ENCODE data around the gene TNXB. TPM values are rescaled to one million over a fixed set of nuclear protein-coding genes. Genes with fewer than 3 reads are reported as not detected.
A peak's percentile ranks its signal among the peaks of the same experiment; 100 is the strongest.

The TNXB gene
- polyA plus RNA-seq, 1 donor from 2014 or later, result 3.3 TPM

DNA sequence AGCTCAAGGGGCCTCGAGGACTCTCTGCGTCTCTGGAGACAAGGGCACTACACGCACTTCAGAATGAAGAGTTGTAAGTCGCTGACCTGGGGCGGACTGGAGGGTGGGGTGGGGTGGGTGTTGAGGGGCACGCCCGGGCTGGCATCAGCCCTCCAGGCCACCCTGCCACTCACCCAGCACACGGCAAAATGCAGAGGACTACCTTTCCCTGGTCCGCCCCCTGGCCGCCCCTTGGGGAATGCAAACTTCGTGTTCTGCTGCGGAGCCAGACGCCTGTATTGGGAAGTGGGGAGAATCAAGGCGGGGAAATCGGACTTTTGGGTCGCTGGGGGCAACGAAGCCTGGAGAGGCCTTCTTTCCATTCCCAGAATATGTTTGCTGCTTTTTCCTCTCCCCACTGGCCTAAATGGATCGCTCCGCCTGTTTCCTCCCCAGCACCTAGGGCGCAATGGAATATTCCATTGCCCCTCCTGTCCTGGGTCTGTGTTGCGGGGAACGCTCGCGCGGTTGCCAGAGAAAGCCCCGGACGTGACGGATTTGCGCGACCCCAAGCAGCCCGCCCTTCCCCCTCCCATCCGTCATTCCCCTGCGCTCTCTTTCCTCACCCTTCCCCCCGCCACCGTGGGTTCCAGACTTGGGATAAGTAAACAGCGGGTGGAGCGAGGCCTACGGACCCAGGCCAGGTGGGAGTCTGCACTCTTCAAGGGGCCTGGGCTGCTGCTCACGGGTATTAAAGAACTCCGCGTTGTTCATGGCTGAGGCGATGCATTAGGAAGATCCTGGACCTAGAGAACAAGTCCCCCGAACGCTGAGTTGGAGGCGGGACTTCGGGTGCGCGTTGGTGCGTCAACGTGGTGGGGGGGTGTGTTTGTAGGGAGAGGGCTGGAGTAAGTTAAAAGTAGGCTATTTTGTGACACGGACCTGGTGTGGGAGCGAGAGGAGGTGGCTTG lies 44.7 kb upstream of the TNXB start, which contains the start of gene PPT2:
Gene PPT2 (plus strand): TSS at position 578 of the 950 bp plus-strand sequence. CDS start 454 bp downstream, outside the sequence.
- H2AFZ ChIP-seq (ENCODE audit: low read depth, low read length), result peak within 1 kb of the TSS; percentile 75
- H3K27ac ChIP-seq (ENCODE audit: low read length), result peak within 1 kb of the TSS; percentile 93
- H3K9ac ChIP-seq (ENCODE audit: low read length), result peak within 1 kb of the TSS; percentile 86
- H3K9me2 ChIP-seq (ENCODE audit: insufficient read depth, low read length), result no peaks in the 10 kb centered on the region
- H4K20me1 ChIP-seq (ENCODE audit: insufficient read depth), result no peaks in the 10 kb centered on the region
- no peaks in the 10 kb centered on the region for H3K36me3 ChIP-seq (ENCODE audit: insufficient read depth, low read length)
- peak within 1 kb of the TSS; percentile 88 for H3K4me2 ChIP-seq (ENCODE audit: low read length)
- peaks cover 36% of the 10 kb centered on the region for H3K27me3 ChIP-seq (ENCODE audit: insufficient read depth, low read depth, low read length)
- TF ChIP-seq, protein P1, sequence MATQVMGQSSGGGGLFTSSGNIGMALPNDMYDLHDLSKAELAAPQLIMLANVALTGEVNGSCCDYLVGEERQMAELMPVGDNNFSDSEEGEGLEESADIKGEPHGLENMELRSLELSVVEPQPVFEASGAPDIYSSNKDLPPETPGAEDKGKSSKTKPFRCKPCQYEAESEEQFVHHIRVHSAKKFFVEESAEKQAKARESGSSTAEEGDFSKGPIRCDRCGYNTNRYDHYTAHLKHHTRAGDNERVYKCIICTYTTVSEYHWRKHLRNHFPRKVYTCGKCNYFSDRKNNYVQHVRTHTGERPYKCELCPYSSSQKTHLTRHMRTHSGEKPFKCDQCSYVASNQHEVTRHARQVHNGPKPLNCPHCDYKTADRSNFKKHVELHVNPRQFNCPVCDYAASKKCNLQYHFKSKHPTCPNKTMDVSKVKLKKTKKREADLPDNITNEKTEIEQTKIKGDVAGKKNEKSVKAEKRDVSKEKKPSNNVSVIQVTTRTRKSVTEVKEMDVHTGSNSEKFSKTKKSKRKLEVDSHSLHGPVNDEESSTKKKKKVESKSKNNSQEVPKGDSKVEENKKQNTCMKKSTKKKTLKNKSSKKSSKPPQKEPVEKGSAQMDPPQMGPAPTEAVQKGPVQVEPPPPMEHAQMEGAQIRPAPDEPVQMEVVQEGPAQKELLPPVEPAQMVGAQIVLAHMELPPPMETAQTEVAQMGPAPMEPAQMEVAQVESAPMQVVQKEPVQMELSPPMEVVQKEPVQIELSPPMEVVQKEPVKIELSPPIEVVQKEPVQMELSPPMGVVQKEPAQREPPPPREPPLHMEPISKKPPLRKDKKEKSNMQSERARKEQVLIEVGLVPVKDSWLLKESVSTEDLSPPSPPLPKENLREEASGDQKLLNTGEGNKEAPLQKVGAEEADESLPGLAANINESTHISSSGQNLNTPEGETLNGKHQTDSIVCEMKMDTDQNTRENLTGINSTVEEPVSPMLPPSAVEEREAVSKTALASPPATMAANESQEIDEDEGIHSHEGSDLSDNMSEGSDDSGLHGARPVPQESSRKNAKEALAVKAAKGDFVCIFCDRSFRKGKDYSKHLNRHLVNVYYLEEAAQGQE (IDR thresholded peaks at IDR 0.05; ENCODE audit: borderline replicate concordance), result peak; percentile 86
- TF ChIP-seq RAD21 (conservative IDR thresholded peaks at IDR 0.05), result peak; percentile 30
- TF ChIP-seq, protein P2, sequence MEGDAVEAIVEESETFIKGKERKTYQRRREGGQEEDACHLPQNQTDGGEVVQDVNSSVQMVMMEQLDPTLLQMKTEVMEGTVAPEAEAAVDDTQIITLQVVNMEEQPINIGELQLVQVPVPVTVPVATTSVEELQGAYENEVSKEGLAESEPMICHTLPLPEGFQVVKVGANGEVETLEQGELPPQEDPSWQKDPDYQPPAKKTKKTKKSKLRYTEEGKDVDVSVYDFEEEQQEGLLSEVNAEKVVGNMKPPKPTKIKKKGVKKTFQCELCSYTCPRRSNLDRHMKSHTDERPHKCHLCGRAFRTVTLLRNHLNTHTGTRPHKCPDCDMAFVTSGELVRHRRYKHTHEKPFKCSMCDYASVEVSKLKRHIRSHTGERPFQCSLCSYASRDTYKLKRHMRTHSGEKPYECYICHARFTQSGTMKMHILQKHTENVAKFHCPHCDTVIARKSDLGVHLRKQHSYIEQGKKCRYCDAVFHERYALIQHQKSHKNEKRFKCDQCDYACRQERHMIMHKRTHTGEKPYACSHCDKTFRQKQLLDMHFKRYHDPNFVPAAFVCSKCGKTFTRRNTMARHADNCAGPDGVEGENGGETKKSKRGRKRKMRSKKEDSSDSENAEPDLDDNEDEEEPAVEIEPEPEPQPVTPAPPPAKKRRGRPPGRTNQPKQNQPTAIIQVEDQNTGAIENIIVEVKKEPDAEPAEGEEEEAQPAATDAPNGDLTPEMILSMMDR (IDR thresholded peaks at IDR 0.05; ENCODE audit: poor library complexity, severe bottlenecking), result peak; percentile 42
- TF ChIP-seq MXI1 (conservative IDR thresholded peaks at IDR 0.05; ENCODE audit: poor library complexity, severe bottlenecking), result peak; percentile 94
- peak; percentile 89 for TF ChIP-seq POLR2AphosphoS5 (IDR thresholded peaks at IDR 0.05)
- no peak for TF ChIP-seq SMC3 (conservative IDR thresholded peaks at IDR 0.05; ENCODE audit: poor library complexity)
- TF ChIP-seq TAF1 (IDR thresholded peaks at IDR 0.05; ENCODE audit: low read depth), result no peak
- TF ChIP-seq EZH2 (IDR thresholded peaks at IDR 0.05; ENCODE audit: borderline replicate concordance, insufficient read depth, low read length, poor library complexity, severe bottlenecking), result no peak
- peak; percentile 89 for TF ChIP-seq EP300 (conservative IDR thresholded peaks at IDR 0.05; ENCODE audit: poor library complexity, severe bottlenecking)
- H3F3A ChIP-seq (ENCODE audit: insufficient read depth, low read length, poor library complexity, severe bottlenecking), result no peaks in the 10 kb centered on the region
- H3K4me3 ChIP-seq (ENCODE audit: low read length), result peak within 1 kb of the TSS; percentile 79
- H3K9me3 ChIP-seq (ENCODE audit: low read length), result no peaks in the 10 kb centered on the region
- peaks cover 9% of the 10 kb centered on the region for H3K79me2 ChIP-seq (replicated peaks; ENCODE audit: insufficient read depth, low read length)

DNA sequence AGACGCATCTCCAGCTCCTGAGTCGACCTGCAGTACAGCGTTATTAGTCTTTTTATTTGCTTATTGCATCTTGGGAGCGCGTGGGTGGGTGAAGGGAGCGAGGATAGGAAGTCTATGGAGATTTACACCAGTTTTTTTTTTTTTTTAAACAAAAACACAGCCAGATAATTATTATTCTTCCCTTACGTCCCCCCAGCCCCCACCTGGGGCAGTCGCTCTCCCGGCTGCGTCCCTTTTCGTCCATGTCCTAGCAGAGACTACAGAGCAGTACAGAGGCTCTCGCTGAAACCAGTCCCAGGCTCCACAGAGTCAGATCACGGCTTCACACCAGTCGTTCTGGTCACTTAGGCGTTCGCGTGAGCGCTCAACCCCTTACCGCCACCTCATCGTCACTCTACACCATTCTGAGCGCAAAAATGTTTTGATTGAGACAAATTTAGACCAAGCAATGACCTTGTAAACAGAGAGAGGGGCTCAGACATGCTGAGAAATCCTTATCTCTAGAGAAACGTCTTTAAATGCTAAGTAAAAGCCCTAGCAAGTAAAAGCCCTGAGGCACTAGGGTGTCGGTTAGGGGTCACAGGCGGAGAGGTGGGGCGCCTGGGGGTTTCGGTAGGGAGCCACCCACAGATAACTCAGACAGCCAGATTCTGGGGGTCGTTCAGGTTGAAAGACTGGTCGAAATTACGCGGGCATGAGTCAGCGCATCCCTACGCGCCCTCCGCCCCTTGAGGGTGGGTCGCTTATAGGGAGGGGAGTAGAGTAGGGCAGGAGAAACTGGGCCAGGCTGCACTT lies 43.8 kb upstream of the TNXB start:
- peak overlapping the region; percentile 75 for H2AFZ ChIP-seq (ENCODE audit: low read depth, low read length)
- H3K36me3 ChIP-seq (ENCODE audit: insufficient read depth, low read length), result no peaks in the 10 kb centered on the region
- peak overlapping the region; percentile 93 for H3K27ac ChIP-seq (ENCODE audit: low read length)
- H3K79me2 ChIP-seq (replicated peaks; ENCODE audit: insufficient read depth, low read length), result peaks cover 9% of the 10 kb centered on the region
- peak overlapping the region; percentile 79 for H3K4me3 ChIP-seq (ENCODE audit: low read length)
- H3K9me2 ChIP-seq (ENCODE audit: insufficient read depth, low read length), result no peaks in the 10 kb centered on the region
- no peaks in the 10 kb centered on the region for H3F3A ChIP-seq (ENCODE audit: insufficient read depth, low read length, poor library complexity, severe bottlenecking)
- TF ChIP-seq SMC3 (conservative IDR thresholded peaks at IDR 0.05; ENCODE audit: poor library complexity) (no peak), EZH2 (IDR thresholded peaks at IDR 0.05; ENCODE audit: borderline replicate concordance, insufficient read depth, low read length, poor library complexity, severe bottlenecking) (no peak), EP300 (conservative IDR thresholded peaks at IDR 0.05; ENCODE audit: poor library complexity, severe bottlenecking) (no peak), POLR2AphosphoS5 (IDR thresholded peaks at IDR 0.05) (no peak), RAD21 (conservative IDR thresholded peaks at IDR 0.05) (no peak), TAF1 (IDR thresholded peaks at IDR 0.05; ENCODE audit: low read depth) (no peak), MXI1 (conservative IDR thresholded peaks at IDR 0.05; ENCODE audit: poor library complexity, severe bottlenecking) (no peak)
- TF ChIP-seq, protein P2 (IDR thresholded peaks at IDR 0.05; ENCODE audit: poor library complexity, severe bottlenecking), result no peak
- TF ChIP-seq, protein P1 (IDR thresholded peaks at IDR 0.05; ENCODE audit: borderline replicate concordance), result no peak
- no peaks in the 10 kb centered on the region for H3K9me3 ChIP-seq (ENCODE audit: low read length)
- no peaks in the 10 kb centered on the region for H4K20me1 ChIP-seq (ENCODE audit: insufficient read depth)
- H3K27me3 ChIP-seq (ENCODE audit: insufficient read depth, low read depth, low read length), result peaks cover 44% of the 10 kb centered on the region
- H3K4me2 ChIP-seq (ENCODE audit: low read length), result peak overlapping the region; percentile 88
- peak overlapping the region; percentile 86 for H3K9ac ChIP-seq (ENCODE audit: low read length)

All from neural cell (in vitro differentiated cells).